NCI-H2081 treated with DMSO at 0.1 percent for 48 hours (cell line): ENCODE data around the gene RPS6KB2.

Source experiments
- DNase-seq: peaks from one replicate; lab custom pipeline; 2025; lab: John Stamatoyannopoulos, UW

Gene RPS6KB2

DNA sequence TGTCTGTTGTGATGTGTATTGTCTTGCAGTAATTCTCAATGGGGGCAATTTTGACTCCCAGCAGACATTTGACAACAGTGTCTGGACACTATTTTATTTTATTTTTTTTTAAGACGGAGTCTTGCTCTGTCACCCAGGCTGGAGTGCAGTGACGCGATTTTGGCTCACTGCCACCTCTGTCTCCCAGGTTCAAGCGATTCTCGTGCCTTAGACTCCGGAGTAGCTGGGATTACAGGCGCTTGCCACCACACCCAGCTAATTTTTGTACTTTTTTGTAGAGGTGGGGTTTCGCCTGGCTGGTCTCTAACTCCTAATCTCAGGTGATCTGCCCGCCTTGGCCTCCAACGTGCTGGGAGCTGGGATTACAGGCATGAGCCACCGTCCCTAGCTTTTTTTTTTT, 1.4 kb downstream of the RPS6KB2 start:
- no peak for DNase-seq

DNA sequence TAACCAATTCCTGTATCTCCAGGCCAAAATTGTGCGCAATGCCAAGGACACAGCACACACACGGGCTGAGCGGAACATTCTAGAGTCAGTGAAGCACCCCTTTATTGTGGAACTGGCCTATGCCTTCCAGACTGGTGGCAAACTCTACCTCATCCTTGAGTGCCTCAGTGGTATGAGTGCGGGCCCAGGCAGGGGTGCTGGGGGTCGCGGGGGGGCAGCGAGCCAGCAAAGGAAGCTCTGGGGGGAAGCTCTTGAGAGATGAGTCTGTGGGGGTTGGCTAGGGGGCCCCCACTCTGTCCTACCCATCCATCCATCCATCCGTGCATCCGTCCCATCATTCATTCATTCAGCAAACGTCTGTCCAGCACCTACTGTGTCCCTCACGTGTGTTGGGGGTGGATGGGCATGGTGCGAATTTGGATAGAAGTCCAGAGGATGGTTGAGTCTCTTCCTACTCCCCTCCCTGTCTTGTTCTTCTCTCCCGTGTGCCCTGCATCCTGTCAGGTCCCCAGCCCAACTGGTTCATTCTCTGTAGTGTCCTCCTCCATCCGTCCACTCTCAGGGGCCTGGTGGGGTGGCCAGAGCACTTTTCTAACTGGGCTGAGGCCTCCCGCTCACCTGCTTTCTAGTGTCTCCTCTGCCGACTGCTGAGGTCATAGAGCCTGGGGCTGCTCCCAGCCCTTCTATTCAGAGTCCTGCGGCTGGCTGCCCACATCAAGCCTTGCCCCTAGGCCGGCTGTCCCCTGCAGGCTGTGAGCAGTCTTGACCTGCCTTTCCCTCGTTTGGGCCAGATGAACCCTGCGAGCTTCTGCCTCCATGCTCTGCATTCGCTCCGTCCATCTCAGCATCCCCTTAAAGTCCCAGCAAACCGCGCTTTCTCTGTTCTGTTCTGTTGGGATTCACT, 3.3 kb downstream of the RPS6KB2 start:
- DNase-seq, result no peak

DNA sequence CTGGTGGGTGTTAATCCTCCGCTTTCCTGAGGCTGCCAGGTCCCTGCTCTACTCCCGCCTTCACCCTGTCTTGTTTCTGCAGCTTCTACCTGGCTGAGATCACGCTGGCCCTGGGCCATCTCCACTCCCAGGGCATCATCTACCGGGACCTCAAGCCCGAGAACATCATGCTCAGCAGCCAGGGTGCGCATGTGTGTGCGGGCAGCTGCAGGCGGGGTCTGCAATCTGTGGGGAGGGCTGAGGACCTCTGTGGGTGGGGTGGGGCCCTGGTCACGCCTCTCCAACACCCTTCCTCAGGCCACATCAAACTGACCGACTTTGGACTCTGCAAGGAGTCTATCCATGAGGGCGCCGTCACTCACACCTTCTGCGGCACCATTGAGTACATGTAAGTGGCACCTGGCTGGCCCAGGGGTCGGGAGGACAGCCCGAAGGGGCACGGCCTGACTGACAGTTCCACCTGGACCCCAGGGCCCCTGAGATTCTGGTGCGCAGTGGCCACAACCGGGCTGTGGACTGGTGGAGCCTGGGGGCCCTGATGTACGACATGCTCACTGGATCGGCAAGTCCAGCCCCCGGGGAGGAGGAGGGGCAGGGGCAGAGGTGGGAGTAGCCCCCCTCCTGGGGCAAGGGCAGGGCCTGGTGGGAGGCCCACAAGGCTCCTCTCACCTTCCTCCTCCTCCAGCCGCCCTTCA, 4.5 kb downstream of the RPS6KB2 start:
- no peak for DNase-seq

DNA sequence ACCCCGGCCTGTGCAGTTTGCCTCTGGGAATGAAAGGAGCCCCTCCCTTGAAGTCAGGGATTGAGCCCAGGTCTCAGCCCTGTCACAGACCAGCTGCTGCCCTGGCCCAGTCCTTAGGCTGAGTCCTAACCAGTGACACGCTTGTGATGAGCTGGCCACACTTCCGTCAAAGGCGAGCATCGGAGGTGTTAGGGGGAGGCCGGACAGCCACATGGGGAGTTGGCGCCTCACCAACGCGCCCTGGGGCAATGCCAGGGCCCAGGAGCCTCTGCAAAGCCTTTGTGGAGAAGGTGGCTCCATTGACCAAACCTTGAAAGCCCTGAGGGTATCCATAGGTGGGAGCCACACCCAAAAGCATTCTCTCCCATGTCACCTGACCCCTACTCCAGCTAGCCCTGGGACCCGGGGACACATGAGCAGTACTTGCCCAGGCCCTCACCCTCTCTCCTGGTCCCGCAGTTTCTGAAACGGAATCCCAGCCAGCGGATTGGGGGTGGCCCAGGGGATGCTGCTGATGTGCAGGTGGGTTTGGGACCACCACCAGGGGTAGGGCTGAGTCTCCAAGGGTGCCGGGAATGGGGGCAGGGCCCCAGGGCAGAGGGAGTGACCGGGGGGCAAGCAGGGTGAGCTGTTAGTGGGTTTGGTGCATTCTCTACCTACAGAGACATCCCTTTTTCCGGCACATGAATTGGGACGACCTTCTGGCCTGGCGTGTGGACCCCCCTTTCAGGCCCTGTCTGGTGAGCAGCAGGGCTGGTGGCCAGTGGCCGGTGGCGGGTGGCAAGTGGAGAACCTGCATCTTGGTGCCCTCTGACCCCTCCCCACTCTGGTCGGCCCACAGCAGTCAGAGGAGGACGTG, 5.5 kb downstream of the RPS6KB2 start:
- no peak for DNase-seq

DNA sequence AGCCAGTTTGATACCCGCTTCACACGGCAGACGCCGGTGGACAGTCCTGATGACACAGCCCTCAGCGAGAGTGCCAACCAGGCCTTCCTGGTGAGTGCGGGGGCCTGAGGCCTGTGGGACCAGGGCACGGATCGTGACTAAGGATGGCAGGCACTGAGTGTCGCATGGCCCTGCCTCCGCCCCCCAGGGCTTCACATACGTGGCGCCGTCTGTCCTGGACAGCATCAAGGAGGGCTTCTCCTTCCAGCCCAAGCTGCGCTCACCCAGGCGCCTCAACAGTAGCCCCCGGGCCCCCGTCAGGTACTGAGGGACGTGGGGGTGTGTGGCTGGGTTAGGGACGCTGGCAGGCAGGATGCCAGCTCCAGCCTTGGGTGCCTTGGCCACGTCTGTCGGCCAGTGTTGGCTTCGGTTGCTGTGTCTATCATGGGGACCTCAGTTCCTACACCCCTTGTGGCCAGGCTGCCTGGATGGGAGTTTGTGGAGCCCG, 6.1 kb downstream of the RPS6KB2 start:
- DNase-seq, result no peak

DNA sequence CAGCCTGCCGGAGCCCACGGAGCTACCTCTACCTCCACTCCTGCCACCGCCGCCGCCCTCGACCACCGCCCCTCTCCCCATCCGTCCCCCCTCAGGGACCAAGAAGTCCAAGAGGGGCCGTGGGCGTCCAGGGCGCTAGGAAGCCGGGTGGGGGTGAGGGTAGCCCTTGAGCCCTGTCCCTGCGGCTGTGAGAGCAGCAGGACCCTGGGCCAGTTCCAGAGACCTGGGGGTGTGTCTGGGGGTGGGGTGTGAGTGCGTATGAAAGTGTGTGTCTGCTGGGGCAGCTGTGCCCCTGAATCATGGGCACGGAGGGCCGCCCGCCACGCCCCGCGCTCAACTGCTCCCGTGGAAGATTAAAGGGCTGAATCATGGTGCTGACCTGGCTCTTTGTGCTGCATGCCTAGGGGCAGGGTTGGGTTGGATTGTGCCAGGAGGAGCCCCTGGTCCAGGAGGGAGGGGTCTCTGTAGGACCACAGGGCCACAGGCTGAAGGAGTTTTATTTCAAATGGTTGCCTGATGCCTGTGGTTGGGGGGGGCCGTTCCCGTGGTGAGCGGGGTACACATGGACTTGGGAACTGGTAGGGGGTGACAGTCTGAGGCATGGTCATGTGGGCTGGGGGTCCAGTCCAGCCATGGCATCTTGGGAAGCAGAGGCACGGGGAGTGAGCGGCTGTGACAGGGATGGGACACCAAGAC, 6.9 kb downstream of the RPS6KB2 start:
- DNase-seq, result no peak

DNA sequence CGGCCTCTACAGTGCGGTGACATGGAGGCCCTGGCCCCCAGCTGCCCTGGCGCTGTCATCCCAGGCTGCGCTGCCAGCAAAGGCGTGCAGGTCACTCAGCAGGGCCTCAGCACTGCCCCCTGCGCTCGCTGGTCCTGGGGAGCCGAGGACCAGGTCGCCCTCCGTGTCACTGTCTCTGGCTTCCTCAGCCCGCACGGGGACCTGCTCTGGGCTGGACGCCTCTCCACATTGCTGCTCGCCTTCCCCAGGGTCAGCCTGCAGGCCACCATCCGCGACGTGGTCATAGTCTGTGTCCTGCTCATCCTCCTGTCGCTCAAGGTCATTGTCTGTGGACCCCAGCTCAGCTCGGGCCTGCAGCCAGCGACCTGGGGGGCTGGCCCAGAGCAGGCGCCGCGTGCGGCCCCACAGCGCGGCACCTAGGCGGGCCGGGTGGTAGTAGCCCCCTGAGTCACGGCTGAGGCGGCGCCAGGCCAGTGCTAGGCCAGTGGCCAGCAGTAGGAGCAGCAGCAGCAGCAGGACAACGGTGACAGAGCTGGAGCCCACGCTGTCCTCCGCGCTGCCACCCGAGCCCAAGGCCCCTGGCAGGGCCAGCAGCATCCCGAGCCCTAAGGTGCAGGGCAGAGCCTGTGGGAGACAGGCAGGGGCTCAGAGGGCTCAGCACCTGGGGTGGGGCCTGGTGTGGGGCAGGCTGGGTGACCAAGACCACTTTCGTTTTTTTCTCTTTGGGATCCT, 7.6 kb downstream of the RPS6KB2 start:
- DNase-seq, result no peak

DNA sequence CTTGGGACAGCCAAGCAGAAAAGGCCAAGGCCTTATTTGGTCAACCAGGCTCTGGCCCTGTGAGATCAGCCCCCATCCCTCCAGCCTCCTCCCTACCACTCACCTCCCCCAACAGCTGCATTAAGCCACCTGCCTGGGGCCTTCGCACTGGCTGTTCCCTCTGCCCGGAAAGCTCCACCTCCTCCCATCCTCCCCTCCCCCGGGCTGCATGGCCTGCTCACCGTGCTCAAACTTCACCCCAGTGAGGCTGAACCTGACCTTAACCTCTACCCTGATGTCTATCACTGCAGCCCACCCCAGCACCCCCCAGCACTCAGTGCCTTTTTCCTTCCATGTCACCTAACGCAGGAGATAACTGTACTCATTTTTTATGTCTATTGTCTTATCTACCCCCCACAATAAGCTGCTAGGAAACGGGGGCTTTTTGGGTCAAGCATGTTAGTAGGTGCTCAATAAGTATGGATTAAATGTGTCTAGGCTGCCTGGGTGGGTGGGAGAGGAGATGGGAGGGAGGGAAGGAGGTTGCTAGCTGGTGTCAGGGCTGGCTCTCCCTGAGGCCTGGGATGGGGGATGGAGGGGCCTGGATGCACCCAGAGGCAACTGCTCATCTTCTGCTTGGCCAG, 8.3 kb downstream of the RPS6KB2 start:
- DNase-seq, result no peak

DNA sequence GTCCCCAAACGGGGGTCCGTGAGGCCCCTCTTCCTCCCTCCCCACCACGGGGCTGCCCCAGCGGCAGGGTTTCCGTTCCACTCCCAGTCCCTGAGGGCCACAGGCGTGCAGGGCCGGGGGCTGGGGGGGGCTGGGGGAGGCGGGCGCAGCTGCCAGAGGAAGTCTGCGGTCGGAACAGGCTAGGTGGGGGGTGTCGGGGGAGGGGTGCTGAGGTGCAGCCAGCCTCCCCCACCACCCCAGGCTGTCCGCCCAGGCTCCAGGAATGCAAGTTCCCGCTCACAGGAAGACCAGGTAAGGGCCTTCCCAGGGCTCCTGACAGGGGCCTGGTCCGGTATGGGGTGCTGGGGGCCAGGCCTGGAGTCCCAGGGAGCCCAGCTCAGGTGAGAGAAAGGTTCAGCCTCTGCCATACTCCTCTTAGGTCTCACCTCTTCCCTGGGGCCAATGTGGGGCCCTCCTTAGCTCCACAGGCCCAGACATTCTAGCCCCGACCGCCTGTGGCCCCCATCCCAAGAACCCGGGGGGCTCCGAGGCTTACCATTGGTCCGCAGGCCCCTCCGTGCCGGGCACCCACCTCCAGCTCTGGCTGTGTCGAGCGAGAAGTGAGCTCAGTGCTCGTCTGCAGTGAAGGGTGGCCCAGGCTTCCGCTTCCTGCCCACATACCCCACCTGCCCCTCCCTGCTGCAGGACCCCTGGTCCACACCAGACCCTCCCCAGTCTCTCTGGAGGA, 9.0 kb downstream of the RPS6KB2 start, which contains the start of gene PTPRCAP:
PTPRCAP (minus strand) TSS at position 601 of the 727 bp plus-strand sequence; CDS start at position 538, 63 bp downstream.
- DNase-seq, result no peak

DNA sequence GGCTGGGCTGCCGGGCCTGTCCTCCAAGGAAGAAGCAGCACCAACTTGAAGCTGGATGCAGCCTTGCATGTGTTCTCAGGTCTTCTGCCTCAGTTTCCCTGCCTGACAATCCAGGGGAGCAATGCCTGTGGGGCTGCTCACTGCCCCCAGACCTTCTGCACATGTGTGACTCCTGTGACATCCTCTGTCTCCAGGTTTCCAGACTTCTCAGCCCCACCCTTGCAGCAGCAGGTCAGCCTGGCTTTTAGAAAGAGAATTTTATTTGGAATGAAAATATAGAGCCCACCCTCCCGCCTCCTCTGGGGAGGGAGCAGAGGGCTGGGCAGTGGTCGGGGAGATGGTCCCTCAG, 9.5 kb downstream of the RPS6KB2 start:
- DNase-seq, result no peak

DNA sequence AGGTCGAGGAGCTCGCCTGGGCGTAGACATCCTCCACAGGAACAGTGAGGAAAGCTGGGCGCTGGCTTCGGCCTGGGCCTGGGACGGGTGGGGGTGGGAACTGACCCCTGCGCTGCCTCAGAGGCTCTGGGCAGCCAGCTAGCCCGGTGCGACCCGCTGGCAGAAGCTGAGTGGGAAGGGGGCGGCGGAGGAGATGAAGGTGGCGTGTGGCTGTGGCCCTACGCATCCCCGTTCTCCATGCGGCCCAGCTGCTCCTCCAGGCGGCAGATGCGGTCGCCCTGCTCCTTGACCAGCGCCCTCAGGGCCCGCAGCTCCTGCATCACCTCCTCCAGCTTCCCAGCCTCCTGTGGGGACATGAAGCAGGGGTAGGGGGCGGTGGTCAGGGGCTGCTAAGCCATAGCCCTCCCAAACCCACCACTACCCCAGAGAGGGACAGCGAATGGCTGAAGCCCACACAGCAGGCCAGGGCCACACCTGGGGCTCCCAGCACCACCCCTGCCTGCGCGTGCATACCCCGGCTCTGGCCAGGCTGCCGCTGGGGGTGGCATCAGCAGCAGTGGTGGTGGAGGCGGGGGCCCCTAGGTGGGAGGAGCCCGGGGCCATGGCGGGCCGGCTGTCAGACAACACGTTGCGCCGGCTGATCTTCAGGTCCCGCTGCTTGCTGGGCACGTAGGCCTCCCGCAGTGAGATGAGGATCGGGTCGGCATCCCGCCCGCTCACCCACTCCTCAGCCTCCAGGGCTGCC, 10.0 kb downstream of the RPS6KB2 start:
- no peak for DNase-seq

DNA sequence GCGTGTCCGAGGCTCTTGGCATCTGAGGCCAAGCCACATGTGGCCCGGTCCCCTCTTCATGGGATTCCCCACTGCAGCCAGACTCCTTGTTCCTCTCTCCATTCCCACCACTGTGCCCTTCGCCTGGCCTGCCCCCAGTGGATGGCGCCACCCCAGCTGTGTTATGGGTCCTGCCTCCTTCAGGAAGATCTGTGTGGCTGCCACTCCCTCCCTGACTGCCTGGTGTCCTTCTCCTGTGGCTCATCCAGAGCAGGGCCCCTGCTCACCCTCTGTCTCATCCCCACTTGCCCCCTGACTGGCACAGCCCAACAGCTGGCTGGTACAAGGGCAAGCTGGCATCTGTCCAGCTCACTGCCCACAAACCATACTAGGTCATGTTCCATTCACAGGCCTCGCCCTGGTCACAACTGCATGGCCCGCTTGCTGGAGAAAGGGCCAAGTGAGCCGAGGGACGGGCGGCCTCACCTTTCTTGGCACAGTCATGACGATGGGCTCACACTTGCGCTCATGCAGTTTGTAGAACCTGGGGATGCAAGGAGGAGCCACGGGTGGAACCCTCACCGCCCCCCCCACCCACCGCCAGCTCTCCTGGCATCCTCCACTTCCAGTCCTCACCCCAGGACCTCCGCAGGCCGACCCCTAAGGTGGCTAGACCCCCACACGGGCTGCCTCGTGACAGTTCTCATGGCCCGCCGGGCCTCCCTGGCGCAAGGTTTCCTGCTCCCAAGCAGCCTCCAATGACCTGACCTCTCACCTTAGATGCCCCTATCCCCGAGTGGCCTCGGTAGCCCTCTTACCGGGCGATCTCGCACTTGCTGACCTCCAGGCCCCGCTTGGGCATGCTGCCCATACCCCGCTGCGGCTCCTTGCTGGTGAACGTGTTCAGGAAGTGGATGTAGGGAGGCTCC, 11.3 kb downstream of the RPS6KB2 start:
- no peak for DNase-seq

DNA sequence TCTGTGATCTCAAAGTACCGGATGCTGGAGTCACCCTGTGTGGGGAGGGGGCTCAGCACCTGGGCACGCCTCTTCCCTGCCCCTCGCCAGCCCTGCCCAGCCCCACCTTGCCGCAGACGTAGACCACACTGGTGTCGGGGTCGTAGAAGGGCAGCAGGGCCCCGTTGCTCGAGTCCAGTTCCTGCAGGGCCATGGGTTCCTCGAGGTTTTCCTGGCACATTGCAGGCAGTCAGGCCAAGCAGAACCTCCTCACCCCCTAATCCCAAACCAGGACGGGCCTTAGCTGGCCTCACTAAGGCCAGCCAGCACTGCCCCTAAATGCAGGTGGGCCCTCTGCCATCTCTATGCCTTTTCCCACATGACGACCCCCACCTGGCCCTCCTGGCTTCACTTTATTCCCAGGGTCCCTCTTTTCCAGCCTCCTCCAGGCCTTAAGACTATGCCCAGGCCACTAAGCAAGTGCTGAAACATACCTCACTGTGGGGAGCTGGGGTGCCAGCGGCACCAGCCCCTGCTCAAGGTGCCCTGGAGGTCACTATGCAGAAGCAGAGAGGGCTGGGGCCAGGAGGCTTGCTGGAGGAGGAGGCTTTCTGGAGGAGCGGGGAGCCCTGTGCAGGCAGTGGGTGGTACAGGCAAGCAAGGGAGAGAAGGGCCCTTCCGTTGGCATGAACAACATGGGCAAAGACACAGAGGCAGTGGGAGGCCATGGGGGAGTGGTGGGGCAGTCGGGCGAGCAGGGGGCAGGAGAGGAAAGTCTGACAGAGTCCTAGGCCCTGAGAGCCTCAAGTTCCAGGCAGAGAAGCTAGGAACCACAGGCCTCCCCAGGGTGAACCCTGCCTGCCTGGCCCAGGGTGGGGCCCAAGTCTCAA, 12.2 kb downstream of the RPS6KB2 start:
- DNase-seq, result no peak

DNA sequence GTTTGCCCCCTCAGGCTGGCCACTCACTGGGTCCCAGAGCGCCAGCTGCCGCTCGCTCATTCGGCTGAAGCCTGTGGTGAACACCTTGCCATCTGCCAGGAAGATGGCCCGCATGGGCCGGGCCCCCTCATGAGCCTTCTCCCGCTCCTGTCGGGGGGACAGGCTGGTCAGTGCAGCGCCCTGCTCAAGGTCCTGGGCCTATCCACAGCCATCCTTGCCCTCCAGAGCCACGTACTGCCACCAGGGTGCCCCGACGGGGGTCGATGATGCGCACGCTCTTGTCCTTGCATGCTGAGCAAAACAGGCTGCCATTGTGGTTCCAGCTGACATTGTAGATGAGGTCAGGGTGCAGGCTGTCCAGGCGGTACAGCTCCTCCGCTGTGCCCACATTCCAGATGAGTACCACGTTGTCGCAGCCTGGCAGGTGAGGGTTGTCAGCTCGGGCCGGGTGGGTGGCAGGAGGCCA, 12.8 kb downstream of the RPS6KB2 start:
- DNase-seq, result no peak

DNA sequence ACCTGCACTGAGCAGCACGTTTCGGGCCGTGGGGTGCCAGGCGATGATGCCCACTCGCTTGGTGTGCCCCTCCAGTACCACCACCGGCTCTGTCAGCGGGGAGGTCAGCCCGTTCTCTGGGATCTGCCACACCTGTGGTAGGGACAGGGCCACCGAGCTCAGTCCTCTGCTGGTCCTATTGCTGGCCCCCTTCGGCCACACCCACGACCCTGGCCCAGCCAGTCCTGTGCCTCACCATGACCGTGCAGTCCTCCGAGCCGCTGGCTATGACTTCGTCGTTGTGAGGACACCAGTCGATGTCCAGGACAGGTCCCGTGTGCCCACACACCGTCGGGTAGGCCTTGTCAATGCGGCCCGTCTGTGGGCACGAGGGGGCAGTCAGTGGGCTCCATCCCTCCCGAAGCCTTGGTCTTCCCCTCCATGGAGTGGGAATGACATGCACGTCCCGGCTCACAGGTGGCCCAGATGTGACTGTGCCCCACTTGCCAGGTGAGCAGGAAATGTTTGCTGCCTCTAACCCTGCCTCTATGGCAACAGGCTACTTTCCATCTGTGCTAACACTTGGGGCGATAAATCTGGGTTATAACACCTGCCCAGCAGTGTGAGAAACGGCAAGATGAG, 13.5 kb downstream of the RPS6KB2 start:
- no peak for DNase-seq
